ENCODE results near the gene NMNAT3.

- TF ChIP-seq CTCF (IDR thresholded peaks at IDR 0.05) (no peak), POLR2A (IDR thresholded peaks at IDR 0.05) (no peak)
These were observed 24.2 kb downstream of the NMNAT3 start for GRCh38 chr3:139653582-139653981.

All from thyroid gland (tissue), 4 donors.